B cell (primary cell): ENCODE results near the gene TTLL11.

ENCODE experiments used
- CTCF ChIP-seq: fragments of 200-600 bp; IDR thresholded peaks from one replicate; pipeline ENCODE4 v1.8.0; 2022; ENCODE audit warnings: antibody characterized with exemption, mild to moderate bottlenecking
- EZH2 ChIP-seq: IDR thresholded peaks from 2 replicates; pipeline ENCODE4 v1.6.1; 2012; ENCODE audit warnings: borderline replicate concordance, low read depth, mild to moderate bottlenecking, moderate library complexity, low read length; ENCODE audit not compliant: insufficient read depth, poor library complexity, severe bottlenecking

GRCh38 chr9:121990600-121991306 is 102.4 kb downstream of the TTLL11 start:
- TF ChIP-seq CTCF (no peak), EZH2 (no peak)
